Parathyroid adenoma (tissue), 2 donors: ENCODE measurements around the gene TUBA4B.

ENCODE experiments used
- H2AFZ ChIP-seq: fragments of 300-600 bp; sonication (generic); one replicate; pipeline ENCODE4 v1.7.0; 2017; ENCODE audit warnings: antibody characterized with exemption, mild to moderate bottlenecking
- H3K27ac ChIP-seq: fragments of 300-600 bp; sonication (generic); one replicate; pipeline ENCODE4 v1.7.0; 2017
- H3K27me3 ChIP-seq: fragments of 300-600 bp; sonication (generic); one replicate; pipeline ENCODE4 v1.7.0; 2017; ENCODE audit warnings: low read length; ENCODE audit not compliant: control insufficient read depth, insufficient read depth
- H3K36me3 ChIP-seq: fragments of 300-600 bp; sonication (generic); one replicate; pipeline ENCODE4 v1.7.0; 2017; ENCODE audit warnings: low read length; ENCODE audit not compliant: control insufficient read depth, insufficient read depth
- H3K4me1 ChIP-seq: fragments of 300-600 bp; sonication (generic); one replicate; pipeline ENCODE4 v1.7.0; 2017; ENCODE audit warnings: control low read depth
- H3K4me2 ChIP-seq: fragments of 300-600 bp; sonication (generic); one replicate; pipeline ENCODE4 v1.7.0; 2017; ENCODE audit warnings: low read length
- H3K4me3 ChIP-seq: fragments of 300-600 bp; sonication (generic); one replicate; pipeline ENCODE4 v1.7.0; 2017; ENCODE audit warnings: low read depth, low read length
- H3K79me2 ChIP-seq: fragments of 300-600 bp; sonication (generic); one replicate; pipeline ENCODE4 v1.7.0; 2017; ENCODE audit warnings: control low read depth
- H3K9ac ChIP-seq: fragments of 300-600 bp; sonication (generic); one replicate; pipeline ENCODE4 v1.7.0; 2017; ENCODE audit warnings: mild to moderate bottlenecking
- H3K9me3 ChIP-seq: fragments of 300-600 bp; sonication (generic); one replicate; pipeline ENCODE4 v1.7.0; 2017; ENCODE audit warnings: low read length; ENCODE audit not compliant: control insufficient read depth
- CTCF ChIP-seq: fragments of 300-600 bp; sonication (generic); IDR thresholded peaks from one replicate; pipeline ENCODE4 v1.7.0; 2017; ENCODE audit warnings: antibody characterized with exemption, mild to moderate bottlenecking
- donor health status: primary hyperparathyroidism.

Gene TUBA4B

GRCh38 chr2:219299372-219299760, 46.3 kb downstream of the TUBA4B start:
- Histone ChIP-seq H3K79me2 (peaks cover 2% of the 10 kb centered on the region), H3K36me3 (no peaks in the 10 kb centered on the region), H3K4me3 (no peak overlapping the region), H3K27me3 (no peaks in the 10 kb centered on the region), H3K9ac (no peak overlapping the region), H3K27ac (no peak overlapping the region), H3K4me1 (peaks cover 5% of the 10 kb centered on the region), H2AFZ (no peak overlapping the region), H3K4me2 (no peak overlapping the region), H3K9me3 (no peaks in the 10 kb centered on the region)
- TF ChIP-seq CTCF = no peak

GRCh38 chr2:219300022-219300421, 47.0 kb downstream of the TUBA4B start:
- Histone ChIP-seq H3K79me2 (peaks cover 2% of the 10 kb centered on the region), H2AFZ (no peak overlapping the region), H3K27ac (no peak overlapping the region), H3K9ac (no peak overlapping the region), H3K36me3 (no peaks in the 10 kb centered on the region), H3K27me3 (no peaks in the 10 kb centered on the region), H3K4me2 (no peak overlapping the region), H3K4me1 (peaks cover 3% of the 10 kb centered on the region), H3K9me3 (no peaks in the 10 kb centered on the region), H3K4me3 (no peak overlapping the region)
- TF ChIP-seq CTCF = no peak

- no peak for TF ChIP-seq CTCF
- Histone ChIP-seq H3K9ac (no peak overlapping the region), H3K4me1 (no peaks in the 10 kb centered on the region), H3K79me2 (peaks cover 2% of the 10 kb centered on the region), H3K27me3 (no peaks in the 10 kb centered on the region), H3K4me3 (no peak overlapping the region), H3K9me3 (no peaks in the 10 kb centered on the region), H3K27ac (no peak overlapping the region), H3K36me3 (no peaks in the 10 kb centered on the region), H3K4me2 (no peak overlapping the region), H2AFZ (no peak overlapping the region)
Observed at GRCh38 chr2:219302412-219302968, 49.4 kb downstream of the TUBA4B start.

DNA sequence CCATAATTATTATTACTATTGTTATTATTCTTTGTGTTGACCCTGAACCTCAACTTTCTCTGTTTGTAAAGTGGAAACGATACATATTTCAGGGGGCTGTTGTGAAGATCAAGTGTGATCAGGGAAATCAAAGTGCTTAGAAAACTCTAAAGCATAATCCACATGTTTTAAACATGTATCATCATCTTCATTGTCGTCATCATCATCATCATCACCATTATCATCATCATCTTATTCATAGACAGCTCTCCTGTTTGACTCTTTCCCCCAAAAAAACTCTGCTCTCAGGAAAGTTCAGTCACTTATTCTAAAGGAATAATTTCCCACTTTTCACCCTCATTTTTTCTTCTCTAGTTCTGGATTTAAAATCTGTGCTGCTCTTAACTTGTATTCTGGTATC, 51.2 kb downstream of the TUBA4B start:
- no peaks in the 10 kb centered on the region for H3K36me3 ChIP-seq

More for the DNA sequence above, 51.2 kb downstream of the TUBA4B start:
- H3K9me3 ChIP-seq = no peaks in the 10 kb centered on the region
- TF ChIP-seq CTCF = no peak
- no peak overlapping the region for H2AFZ ChIP-seq
- H3K27ac ChIP-seq = no peak overlapping the region
- no peak overlapping the region for H3K9ac ChIP-seq
- no peaks in the 10 kb centered on the region for H3K79me2 ChIP-seq
- no peaks in the 10 kb centered on the region for H3K4me1 ChIP-seq
- H3K4me3 ChIP-seq = no peak overlapping the region
- peaks cover 4% of the 10 kb centered on the region for H3K27me3 ChIP-seq
- no peak overlapping the region for H3K4me2 ChIP-seq
